DND-41 (cell line): Measurements from ENCODE around the gene AARS1.

ENCODE experiments used
- EZH2 ChIP-seq: IDR thresholded peaks from 3 replicates; pipeline ENCODE4 v1.6.1; 2012; ENCODE audit warnings: borderline replicate concordance, low read depth, mild to moderate bottlenecking, moderate library complexity, low read length, inconsistent platforms; ENCODE audit not compliant: severe bottlenecking
- TF ChIP-seq, protein P1 (sequence below): IDR thresholded peaks from 2 replicates; pipeline ENCODE4 v1.5.1; 2012; ENCODE audit warnings: borderline replicate concordance, low read length, moderate library complexity, mild to moderate bottlenecking; ENCODE audit not compliant: poor library complexity, severe bottlenecking; ENCODE audit errors: extremely low read depth

DNA sequence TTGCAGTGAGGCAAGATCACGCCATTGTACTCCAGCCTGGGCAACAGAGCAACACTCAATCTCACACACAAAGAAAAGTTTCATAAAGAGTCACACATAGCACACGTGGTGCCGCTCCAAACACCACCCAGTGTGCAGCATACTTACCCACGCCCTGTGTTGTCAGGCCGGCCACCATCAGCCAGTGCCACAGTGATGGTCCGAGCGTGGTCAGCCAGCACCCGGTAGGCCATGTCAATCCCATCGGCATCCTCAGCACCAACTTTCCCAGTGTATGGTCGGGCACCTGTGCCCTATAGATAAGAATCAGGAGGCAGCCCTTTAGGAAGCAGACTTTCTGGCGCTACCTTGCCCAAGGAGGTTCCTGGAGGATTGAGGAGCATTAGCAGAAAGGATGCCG, 19.8 kb downstream of the AARS1 start:
- TF ChIP-seq, protein P1, sequence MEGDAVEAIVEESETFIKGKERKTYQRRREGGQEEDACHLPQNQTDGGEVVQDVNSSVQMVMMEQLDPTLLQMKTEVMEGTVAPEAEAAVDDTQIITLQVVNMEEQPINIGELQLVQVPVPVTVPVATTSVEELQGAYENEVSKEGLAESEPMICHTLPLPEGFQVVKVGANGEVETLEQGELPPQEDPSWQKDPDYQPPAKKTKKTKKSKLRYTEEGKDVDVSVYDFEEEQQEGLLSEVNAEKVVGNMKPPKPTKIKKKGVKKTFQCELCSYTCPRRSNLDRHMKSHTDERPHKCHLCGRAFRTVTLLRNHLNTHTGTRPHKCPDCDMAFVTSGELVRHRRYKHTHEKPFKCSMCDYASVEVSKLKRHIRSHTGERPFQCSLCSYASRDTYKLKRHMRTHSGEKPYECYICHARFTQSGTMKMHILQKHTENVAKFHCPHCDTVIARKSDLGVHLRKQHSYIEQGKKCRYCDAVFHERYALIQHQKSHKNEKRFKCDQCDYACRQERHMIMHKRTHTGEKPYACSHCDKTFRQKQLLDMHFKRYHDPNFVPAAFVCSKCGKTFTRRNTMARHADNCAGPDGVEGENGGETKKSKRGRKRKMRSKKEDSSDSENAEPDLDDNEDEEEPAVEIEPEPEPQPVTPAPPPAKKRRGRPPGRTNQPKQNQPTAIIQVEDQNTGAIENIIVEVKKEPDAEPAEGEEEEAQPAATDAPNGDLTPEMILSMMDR = no peak
- no peak for TF ChIP-seq EZH2
